ENCODE data around the gene SORCS2. TPM values are rescaled to one million over a fixed set of nuclear protein-coding genes. Genes with fewer than 3 reads are reported as not detected.

Gene SORCS2
- total RNA-seq, 2 donors from 2014 or later, result 0.05 to 0.07 TPM

DNA sequence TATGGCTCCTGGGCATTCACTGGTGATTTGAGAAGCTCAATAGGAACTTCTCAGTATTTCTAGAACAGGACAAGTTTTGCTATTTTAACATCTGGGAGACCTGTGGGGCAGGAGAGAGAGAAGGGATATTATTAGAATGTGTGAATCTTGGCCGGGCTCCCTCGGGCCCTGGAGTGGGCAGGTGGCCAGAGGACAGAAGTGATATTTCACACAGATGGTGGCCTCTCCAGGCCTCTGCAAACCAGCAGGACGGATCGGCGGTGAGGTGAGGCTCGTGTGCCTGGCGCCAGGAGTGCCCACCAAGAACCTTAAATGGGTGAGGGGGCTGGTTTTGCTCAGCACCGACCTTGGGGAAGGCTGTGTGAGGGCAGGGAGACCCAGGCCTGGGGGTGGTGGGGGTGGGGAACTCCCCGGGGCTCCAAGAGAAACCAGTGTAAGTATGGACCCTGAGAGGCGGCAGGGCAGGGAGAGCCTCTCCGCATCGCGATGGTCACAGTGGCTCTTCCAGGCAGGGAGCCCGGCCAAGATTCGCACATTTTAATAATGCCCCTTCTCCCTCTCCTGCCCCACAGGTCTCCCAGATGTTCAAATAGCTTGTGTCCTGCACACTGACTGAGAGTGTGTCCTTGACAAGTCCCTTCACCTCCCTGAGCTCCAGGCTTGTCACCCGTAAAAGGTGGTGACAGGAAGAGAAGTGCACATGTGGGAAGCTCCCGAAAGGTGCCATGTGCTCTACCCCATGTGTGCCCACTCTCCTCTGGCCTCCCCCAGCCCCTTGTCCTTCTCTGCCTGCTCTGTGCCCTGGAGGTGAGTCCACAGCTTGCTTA lies 64.9 kb downstream of the SORCS2 start:
- H3K27ac Mint-ChIP-seq, result no peak overlapping the region
- DNase-seq (no peak), ATAC-seq (replicated peaks in 1 of 2) (no peak)
- peaks cover 1 to 2% of the 10 kb centered on the region in 2 donors for H3K36me3 Mint-ChIP-seq (ENCODE audit: insufficient read depth in 2 of 2)
- no peaks in the 10 kb centered on the region for H3K4me1 Mint-ChIP-seq (ENCODE audit: low read depth)
- peaks cover 0 to 2% of the 10 kb centered on the region in 2 donors for H3K9me3 Mint-ChIP-seq
- H3K4me3 Mint-ChIP-seq, result no peak overlapping the region
- H3K27me3 Mint-ChIP-seq (ENCODE audit: low read depth), result peaks cover 12% of the 10 kb centered on the region

DNA sequence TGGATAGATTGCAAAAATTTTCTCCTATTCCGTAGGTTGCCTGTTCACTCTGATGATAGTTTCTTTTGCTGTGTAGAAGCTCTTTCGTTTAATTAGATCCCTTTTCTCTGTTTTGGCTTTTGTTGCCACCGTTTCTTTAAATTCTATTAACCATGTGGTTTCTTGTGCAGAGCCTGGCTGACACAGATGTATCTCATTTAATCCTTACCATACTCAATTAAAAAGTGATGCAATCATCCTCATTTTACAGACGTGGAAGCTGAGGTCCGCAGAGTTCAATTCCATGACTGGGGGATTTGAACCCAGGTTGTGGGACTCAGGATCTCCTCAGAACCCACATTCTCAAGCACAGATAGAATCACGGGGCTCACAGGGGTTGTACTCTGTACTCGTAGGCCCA lies 66.7 kb downstream of the SORCS2 start:
- no peak overlapping the region for H3K4me3 Mint-ChIP-seq
- H3K9me3 Mint-ChIP-seq, result peaks cover 0 to 2% of the 10 kb centered on the region in 2 donors
- H3K36me3 Mint-ChIP-seq (ENCODE audit: insufficient read depth in 2 of 2), result peaks cover 1 to 2% of the 10 kb centered on the region in 2 donors
- no peak for ATAC-seq (replicated peaks in 1 of 2)
- H3K4me1 Mint-ChIP-seq (ENCODE audit: low read depth), result no peaks in the 10 kb centered on the region
- H3K27ac Mint-ChIP-seq, result no peak overlapping the region
- DNase-seq, result no peak
- peaks cover 12% of the 10 kb centered on the region for H3K27me3 Mint-ChIP-seq (ENCODE audit: low read depth)

DNA sequence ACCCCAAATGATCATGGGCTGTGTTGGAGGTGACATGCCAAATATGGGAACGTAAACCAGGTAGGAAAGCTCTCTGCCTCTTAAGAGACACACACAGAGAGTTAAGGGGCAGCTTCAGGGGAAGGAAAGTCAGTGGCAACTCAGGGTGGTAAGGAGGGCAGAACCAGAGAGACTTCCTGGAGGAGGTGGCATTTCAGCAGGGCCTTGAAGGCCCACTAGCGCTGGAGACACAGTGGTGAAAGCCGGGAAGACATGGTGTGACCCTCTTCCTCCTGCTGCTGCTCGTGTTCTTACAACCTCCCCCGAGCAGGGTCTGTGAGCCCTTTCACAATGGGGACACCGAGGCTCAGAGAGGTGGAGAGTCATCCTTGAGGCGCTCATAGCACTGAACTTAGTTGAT lies 68.2 kb downstream of the SORCS2 start:
- H3K9me3 Mint-ChIP-seq, result peaks cover 0 to 2% of the 10 kb centered on the region in 2 donors
- no peaks in the 10 kb centered on the region for H3K4me1 Mint-ChIP-seq (ENCODE audit: low read depth)
- H3K4me3 Mint-ChIP-seq, result no peak overlapping the region
- peaks cover 1 to 2% of the 10 kb centered on the region in 2 donors for H3K36me3 Mint-ChIP-seq (ENCODE audit: insufficient read depth in 2 of 2)
- DNase-seq, result no peak
- no peak for ATAC-seq (replicated peaks in 1 of 2)
- no peak overlapping the region for H3K27ac Mint-ChIP-seq
- peaks cover 12% of the 10 kb centered on the region for H3K27me3 Mint-ChIP-seq (ENCODE audit: low read depth)

DNA sequence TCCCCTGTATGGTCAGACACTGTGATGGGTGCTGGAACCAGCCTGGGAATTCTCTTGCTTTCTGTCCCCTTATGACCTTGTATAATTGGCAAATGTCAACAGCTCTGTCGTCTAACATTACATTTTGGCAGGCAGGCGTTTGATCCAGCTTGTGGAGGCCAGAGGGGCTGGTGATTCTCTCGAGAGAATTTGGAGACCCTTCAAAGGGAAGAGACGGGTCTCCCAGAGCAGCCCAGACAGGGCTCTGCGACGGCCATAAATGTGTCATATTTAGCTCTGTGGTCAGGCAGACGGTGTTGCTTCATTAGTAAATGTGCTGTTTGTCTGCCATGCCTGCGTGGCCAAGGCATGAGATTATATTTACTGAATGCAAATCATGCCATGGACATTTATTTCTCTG lies 68.7 kb downstream of the SORCS2 start:
- no peak overlapping the region for H3K27ac Mint-ChIP-seq
- H3K4me1 Mint-ChIP-seq (ENCODE audit: low read depth), result no peaks in the 10 kb centered on the region
- H3K9me3 Mint-ChIP-seq, result peaks cover 0 to 2% of the 10 kb centered on the region in 2 donors
- no peak overlapping the region for H3K4me3 Mint-ChIP-seq
- ATAC-seq (replicated peaks in 1 of 2) (no peak), DNase-seq (no peak)
- peaks cover 16% of the 10 kb centered on the region for H3K27me3 Mint-ChIP-seq (ENCODE audit: low read depth)
- peaks cover 1 to 2% of the 10 kb centered on the region in 2 donors for H3K36me3 Mint-ChIP-seq (ENCODE audit: insufficient read depth in 2 of 2)

DNA sequence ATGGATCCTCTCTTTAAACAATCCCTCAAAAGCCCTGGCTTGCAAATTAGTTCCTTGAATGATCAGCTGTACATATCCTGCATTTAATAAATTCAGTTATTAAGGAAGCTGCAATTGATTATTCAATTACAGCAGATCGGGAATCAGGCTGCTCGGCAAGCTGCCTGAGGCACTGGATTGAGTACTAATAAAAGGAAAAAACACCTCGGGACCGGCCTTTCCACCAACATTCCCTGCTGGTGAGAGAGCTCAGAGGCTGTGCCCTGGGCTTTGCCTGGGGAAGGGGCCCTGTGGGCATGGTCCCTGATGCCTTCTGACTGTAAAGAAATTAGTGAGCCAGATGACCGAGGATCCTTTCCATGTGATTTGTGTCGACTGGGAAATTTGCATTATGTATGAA lies 69.2 kb downstream of the SORCS2 start:
- no peak for ATAC-seq (replicated peaks in 1 of 2)
- Mint-ChIP-seq H3K27me3 (ENCODE audit: low read depth) (peaks cover 17% of the 10 kb centered on the region), H3K36me3 (ENCODE audit: insufficient read depth in 2 of 2) (peaks cover 1 to 2% of the 10 kb centered on the region in 2 donors), H3K9me3 (peaks cover 0 to 2% of the 10 kb centered on the region in 2 donors), H3K4me3 (no peak overlapping the region), H3K27ac (no peak overlapping the region), H3K4me1 (ENCODE audit: low read depth) (no peaks in the 10 kb centered on the region)
- no peak for DNase-seq

DNA sequence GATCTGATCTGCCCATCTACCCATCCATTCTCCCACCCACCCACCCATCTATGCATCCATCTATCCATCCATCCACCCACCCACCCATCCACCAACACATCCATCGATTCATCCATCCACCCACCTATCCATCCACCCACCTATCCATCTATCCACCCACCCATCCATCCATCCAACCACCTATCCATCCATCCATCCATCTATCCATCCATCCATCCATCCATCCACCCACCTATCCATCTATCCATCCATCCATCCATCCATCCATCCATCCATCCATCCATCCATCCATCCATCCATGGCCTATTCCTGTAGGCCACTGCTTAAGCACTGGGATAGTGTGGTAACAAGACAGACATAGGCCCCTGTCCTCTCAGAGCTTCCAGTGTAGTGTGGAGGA lies 69.8 kb downstream of the SORCS2 start:
- Mint-ChIP-seq H3K27ac (no peak overlapping the region), H3K9me3 (peaks cover 0 to 2% of the 10 kb centered on the region in 2 donors), H3K4me3 (no peak overlapping the region), H3K36me3 (ENCODE audit: insufficient read depth in 2 of 2) (peaks cover 0 to 2% of the 10 kb centered on the region in 2 donors), H3K4me1 (ENCODE audit: low read depth) (no peaks in the 10 kb centered on the region), H3K27me3 (ENCODE audit: low read depth) (peaks cover 17% of the 10 kb centered on the region)
- ATAC-seq (replicated peaks in 1 of 2), result no peak
- DNase-seq, result no peak

DNA sequence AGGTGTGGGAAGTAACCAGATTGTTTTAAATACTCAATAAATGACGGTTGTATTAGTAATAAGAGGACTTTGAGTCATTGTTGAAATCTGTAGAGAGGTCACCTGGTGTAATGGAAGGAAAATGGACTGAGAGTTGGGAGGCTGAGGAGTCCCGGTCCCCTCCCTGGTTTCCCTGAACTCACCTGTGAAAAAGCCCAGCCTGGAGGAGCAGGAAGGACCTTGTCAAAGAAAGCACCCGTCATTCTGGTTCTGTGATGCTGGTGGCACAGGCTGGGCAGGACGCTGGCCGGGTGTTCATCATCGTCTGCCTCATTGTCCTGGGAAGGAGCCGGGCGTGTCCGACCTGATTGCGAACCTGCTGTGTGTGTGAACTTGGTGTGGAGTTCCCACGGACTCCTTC lies 70.8 kb downstream of the SORCS2 start:
- H3K27me3 Mint-ChIP-seq (ENCODE audit: low read depth), result peaks cover 17% of the 10 kb centered on the region
- H3K9me3 Mint-ChIP-seq, result peaks cover 0 to 2% of the 10 kb centered on the region in 2 donors
- no peak for DNase-seq
- no peak for ATAC-seq (replicated peaks in 1 of 2)
- H3K4me1 Mint-ChIP-seq (ENCODE audit: low read depth), result no peaks in the 10 kb centered on the region
- H3K36me3 Mint-ChIP-seq (ENCODE audit: insufficient read depth in 2 of 2), result peaks cover 0 to 2% of the 10 kb centered on the region in 2 donors
- no peak overlapping the region for H3K27ac Mint-ChIP-seq
- H3K4me3 Mint-ChIP-seq, result no peak overlapping the region

DNA sequence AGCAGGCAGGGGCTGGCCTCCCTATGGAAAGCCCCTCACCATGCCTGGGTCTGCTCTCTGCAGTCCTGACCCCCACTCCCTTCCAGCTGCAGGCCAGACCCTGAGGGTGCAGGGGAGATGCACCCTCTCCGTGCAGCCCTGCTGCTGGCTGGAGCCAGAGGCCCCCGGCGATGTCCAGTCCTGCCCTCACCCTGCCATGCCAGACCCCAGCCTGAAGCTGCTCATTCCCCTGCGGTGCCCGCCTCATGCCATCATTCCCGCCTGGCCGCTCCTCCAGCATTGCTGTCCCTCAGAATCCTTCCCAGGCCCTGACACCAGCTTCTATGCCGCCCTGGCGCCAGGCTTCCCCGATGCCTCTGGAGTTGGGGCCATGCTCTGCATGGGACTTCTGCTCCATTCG lies 72.4 kb downstream of the SORCS2 start:
- Mint-ChIP-seq H3K27me3 (ENCODE audit: low read depth) (peaks cover 7% of the 10 kb centered on the region), H3K4me1 (ENCODE audit: low read depth) (no peaks in the 10 kb centered on the region), H3K27ac (no peak overlapping the region), H3K9me3 (peaks cover 0 to under 1% of the 10 kb centered on the region in 2 donors), H3K4me3 (no peak overlapping the region), H3K36me3 (ENCODE audit: insufficient read depth in 2 of 2) (no peaks in the 10 kb centered on the region)
- DNase-seq (no peak), ATAC-seq (replicated peaks in 1 of 2) (no peak)

DNA sequence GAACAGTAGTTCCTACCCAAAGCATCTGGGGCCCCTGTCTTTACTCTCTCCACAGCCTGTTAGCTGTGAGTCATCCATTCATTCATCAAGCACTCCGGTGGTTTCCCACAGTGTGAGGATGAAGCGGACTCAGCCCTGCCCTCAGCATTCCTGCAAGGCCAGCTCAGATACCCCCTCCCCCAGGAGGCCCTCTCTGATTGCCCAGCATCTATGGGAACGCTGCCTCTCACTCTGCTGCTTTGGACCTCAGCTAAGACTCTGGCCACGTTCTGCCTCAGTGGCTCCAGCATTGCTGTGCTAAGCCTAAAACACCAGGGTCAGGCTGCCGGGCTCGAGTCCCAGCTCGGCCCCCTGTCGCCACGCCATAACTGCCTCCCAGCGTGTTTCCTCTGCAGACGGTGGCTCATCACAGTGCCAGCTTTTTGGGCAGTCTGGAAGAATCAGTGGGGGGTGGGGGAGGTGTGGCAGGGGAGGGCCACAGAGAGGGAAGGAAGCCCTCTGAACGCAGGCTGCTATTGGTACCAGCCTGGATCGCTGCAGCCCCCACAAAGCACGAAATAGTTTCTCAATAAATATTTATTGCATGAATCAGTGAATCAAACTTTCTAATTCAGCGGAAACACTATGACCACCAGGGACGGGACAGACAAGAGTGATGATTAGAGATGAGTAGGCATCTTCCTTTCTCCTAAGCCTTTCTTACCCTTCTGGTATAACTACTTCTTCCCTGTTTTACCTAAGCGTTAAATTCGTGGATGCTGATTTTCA lies 74.4 kb downstream of the SORCS2 start:
- no peak overlapping the region for H3K4me3 Mint-ChIP-seq
- H3K36me3 Mint-ChIP-seq (ENCODE audit: insufficient read depth in 2 of 2), result no peaks in the 10 kb centered on the region
- H3K27ac Mint-ChIP-seq, result no peak overlapping the region
- DNase-seq (no peak), ATAC-seq (replicated peaks in 1 of 2) (no peak)
- H3K27me3 Mint-ChIP-seq (ENCODE audit: low read depth), result peaks cover 5% of the 10 kb centered on the region
- H3K9me3 Mint-ChIP-seq, result no peaks in the 10 kb centered on the region
- no peaks in the 10 kb centered on the region for H3K4me1 Mint-ChIP-seq (ENCODE audit: low read depth)

DNA sequence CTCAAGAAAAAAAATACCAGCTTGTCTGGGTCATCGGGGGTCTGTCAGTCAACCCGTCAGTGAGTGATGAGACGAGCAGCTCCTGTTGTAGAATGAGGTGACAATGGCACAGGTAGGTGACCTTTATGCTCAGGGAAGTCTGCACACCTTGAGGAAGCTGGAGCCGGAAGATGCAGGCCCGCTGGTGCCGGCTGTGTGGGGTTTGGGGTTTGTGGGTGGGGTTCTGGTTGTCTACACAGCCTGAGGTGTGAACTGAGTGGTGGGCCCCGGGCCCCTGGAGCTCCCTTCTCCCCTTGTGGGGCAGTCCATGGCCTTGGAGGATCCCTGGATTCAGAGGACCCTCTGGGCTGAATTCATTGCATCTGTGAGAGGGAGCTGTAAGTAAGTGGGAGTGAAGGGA lies 75.5 kb downstream of the SORCS2 start:
- H3K9me3 Mint-ChIP-seq, result no peaks in the 10 kb centered on the region
- peaks cover 5% of the 10 kb centered on the region for H3K27me3 Mint-ChIP-seq (ENCODE audit: low read depth)
- no peak overlapping the region for H3K27ac Mint-ChIP-seq
- H3K36me3 Mint-ChIP-seq (ENCODE audit: insufficient read depth in 2 of 2), result no peaks in the 10 kb centered on the region
- ATAC-seq (replicated peaks in 1 of 2) (no peak), DNase-seq (no peak)
- H3K4me3 Mint-ChIP-seq, result no peak overlapping the region
- no peaks in the 10 kb centered on the region for H3K4me1 Mint-ChIP-seq (ENCODE audit: low read depth)

DNA sequence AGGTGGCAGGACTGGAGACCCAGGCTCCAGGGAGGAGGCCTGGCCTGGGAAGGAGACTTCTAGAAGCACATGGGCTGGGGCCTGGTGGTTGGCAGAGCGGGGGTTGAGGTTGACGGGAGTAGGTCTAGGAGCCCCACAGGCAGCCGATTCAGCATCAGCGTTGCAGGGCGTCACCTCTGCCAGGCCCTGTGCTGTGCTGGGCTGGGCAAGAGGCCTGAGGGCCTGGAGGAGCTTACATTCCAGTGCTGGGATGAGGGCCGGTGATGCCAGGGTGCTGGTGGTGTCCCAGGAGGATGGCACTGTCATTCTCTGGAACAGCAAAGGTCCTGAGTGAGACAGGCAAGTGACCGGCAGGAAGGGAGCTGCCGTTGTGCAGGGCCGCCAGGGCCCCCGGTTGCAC lies 76.6 kb downstream of the SORCS2 start:
- DNase-seq, result no peak
- no peaks in the 10 kb centered on the region for H3K9me3 Mint-ChIP-seq
- H3K4me3 Mint-ChIP-seq, result no peak overlapping the region
- no peak for ATAC-seq (replicated peaks in 1 of 2)
- H3K4me1 Mint-ChIP-seq (ENCODE audit: low read depth), result no peaks in the 10 kb centered on the region
- H3K27ac Mint-ChIP-seq, result no peak overlapping the region
- no peaks in the 10 kb centered on the region for H3K36me3 Mint-ChIP-seq (ENCODE audit: insufficient read depth in 2 of 2)
- H3K27me3 Mint-ChIP-seq (ENCODE audit: low read depth), result peaks cover 5% of the 10 kb centered on the region

DNA sequence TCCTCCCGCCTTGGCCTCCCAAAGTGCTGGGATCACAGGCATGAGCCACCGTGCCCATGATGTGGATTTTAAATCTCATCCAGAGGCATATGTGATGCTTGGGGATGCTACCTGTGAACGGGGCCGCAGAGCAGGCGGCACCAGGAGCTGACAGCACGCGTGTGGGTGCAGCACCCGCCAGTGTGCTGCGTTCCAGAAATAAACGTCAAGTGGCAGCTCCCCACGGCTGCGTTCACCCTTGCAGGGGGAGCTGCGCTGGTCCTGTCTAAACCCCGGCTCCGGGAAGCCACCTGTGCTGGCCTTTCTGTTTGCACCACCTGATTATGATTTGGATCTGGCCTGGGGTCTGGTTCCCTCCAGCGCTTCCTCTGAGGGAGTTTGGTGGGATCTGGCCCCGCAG lies 77.8 kb downstream of the SORCS2 start:
- ATAC-seq (replicated peaks in 1 of 2), result no peak
- DNase-seq, result no peak
- Mint-ChIP-seq H3K27me3 (ENCODE audit: low read depth) (peaks cover 5% of the 10 kb centered on the region), H3K36me3 (ENCODE audit: insufficient read depth in 2 of 2) (no peaks in the 10 kb centered on the region), H3K27ac (no peak overlapping the region), H3K4me3 (no peak overlapping the region), H3K4me1 (ENCODE audit: low read depth) (no peaks in the 10 kb centered on the region), H3K9me3 (no peaks in the 10 kb centered on the region)

DNA sequence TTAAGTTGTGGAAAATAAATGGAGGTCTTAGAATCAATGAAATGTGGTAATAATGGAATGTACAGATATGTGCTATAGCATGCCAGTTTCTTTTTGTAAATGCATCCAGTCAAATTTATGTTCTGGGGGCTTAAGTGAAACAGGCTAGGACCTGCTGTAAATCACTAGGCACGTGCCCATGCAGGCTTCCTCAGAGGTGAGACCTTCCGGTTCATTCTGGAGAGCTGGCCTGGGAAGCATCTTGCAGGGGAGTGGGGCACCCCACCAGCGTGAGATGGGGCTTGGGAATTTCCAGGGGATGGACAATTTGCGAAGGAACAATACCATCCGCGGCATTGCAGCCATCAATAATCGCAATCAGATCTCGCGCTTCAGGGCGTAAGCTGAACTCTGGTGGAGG lies 80.1 kb downstream of the SORCS2 start:
- no peak overlapping the region for H3K4me3 Mint-ChIP-seq
- no peak overlapping the region for H3K27ac Mint-ChIP-seq

More for the DNA sequence above, 80.1 kb downstream of the SORCS2 start:
- Mint-ChIP-seq H3K36me3 (ENCODE audit: insufficient read depth in 2 of 2) (no peaks in the 10 kb centered on the region), H3K9me3 (no peaks in the 10 kb centered on the region), H3K4me1 (ENCODE audit: low read depth) (no peaks in the 10 kb centered on the region), H3K27me3 (ENCODE audit: low read depth) (no peaks in the 10 kb centered on the region)
- DNase-seq (no peak), ATAC-seq (replicated peaks in 1 of 2) (no peak)

Measured in activated T-cell treated with anti-CD3 and anti-CD28 coated beads, Interleukin-2, amount 50 U/mL, for 72 hours (primary cell).